HG02798 (cell line): Measurements from ENCODE around the gene FAM89B.

Experiments used
- ATAC-seq: cut with Tn5 transposase; IDR thresholded peaks from one replicate; pipeline ENCODE4 v1.9.1; 2021; ENCODE audit warnings: mild to moderate bottlenecking; ENCODE audit not compliant: unreplicated experiment, poor library complexity

The FAM89B gene

DNA sequence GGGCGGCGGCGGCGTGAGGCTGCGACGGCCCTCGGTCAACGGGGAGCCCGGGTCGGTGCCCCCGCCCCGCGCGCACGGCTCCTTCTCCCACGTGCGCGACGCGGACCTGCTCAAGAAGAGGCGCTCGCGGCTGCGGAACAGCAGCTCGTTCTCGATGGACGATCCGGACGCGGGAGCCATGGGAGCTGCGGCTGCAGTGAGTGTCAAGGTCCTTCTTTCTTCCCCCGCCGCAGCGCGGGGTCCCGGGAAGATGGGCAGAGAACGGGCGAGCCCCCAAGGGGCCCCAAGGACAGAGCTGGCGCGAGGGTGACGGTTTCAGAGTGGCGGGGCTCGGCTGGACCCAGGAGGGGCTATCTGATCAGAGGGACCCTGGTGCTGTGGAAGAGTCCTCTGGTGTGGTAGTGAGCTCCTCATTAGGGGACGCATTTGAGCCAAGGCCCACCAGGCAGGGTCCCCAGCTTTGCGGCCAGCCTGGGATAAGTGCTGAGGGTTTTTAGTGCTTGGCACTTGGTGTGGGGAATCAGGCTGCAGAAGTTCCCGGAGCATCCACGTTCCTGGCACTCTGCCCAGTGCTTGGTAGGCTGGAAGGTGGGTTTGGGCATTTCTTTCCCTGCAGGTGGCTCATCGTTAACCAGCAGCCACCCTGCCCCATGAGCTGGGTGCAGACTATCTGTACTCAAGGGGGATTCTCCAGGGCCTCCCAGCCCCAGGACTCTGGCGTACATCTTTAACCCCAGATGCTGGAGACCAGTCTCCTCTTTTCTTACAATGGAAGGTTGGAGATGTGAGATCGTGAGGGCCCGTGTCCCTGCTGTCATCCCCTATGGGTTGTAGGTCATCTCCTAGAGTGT lies 13.3 kb downstream of the FAM89B start:
- ATAC-seq = no peak

DNA sequence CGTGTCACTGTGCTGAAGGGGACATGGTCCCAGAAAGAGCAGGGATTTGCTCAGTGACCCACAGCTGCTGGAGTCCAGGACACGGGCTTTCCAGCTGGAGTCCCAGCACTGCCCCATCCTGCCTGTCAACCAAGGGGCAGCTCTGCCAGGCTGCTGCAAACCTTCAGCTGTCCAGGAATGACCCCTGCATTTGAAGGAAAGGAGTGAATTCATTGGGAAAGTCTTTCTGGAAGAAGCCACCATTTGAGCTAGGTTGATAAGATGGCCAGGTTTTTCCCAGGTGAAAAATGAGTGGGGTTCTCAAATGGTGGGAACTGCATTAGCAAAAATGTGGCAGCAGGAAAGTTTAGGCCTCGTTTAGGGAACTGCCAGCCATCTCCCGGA lies 13.9 kb downstream of the FAM89B start:
- ATAC-seq = no peak

GRCh38 chr11:65586676-65587075 lies 14.3 kb downstream of the FAM89B start:
- no peak for ATAC-seq

GRCh38 chr11:65588199-65589054 lies 16.1 kb downstream of the FAM89B start:
- peak; percentile 83 for ATAC-seq

- no peak for ATAC-seq
Measured at GRCh38 chr11:65589444-65590239, 17.3 kb downstream of the FAM89B start.

GRCh38 chr11:65590240-65590738 lies 18.0 kb downstream of the FAM89B start:
- ATAC-seq = no peak

- no peak for ATAC-seq
Measured at GRCh38 chr11:65591939-65592857, 19.9 kb downstream of the FAM89B start.

GRCh38 chr11:65592858-65593517 lies 20.6 kb downstream of the FAM89B start:
- no peak for ATAC-seq

GRCh38 chr11:65593518-65594414 lies 21.4 kb downstream of the FAM89B start:
- ATAC-seq = no peak

- ATAC-seq = no peak
Measured at GRCh38 chr11:65595131-65595530, 22.8 kb downstream of the FAM89B start.

GRCh38 chr11:65595543-65596281 lies 23.4 kb downstream of the FAM89B start, which contains the start of gene KCNK7:
Gene KCNK7, minus strand, starts transcription at chr11:65595800. Its CDS starts 28 bp downstream, at chr11:65595772.
- ATAC-seq = no peak

DNA sequence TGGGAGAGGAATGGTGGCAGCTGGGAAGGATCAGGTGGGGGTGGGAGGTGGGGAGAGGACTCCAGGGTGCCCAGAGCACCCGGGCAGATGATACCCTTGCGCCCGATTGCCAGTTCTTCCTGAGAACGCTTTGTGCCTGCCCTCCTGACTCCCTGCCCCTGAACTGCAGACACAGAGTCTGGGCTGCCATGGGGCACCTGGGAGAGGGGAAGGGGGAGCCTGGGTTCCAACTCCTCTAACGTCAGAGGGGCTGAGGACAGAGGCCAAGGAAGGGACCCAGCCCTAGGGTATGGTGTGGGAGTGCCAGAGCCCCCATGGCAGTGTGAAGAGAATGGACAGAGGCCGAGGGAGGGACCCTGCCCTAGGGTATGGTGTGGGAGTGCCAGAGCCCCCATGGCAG lies 24.2 kb downstream of the FAM89B start:
- ATAC-seq = no peak

DNA sequence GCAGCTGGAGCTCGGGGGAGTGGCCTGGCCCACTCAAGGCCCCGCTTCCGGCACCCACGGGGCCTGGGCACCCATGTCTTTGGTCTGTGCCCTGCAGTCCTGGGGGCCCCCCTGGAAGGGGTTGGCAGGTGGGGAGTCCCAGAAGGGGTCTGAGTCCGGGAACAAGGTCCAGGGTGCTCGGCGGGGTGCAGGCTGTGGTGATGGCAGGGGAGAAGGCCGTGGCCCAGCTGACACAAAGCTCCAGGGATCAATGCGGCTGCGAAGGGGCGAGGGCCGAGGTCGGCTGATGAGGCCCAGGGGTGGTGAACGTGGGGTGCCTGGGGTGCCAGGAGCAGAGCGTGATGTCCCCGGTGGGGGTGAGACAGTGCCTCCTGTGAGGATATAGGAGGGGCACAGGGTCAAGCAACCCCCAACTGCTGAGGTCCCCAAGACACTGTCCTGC lies 25.9 kb downstream of the FAM89B start:
- no peak for ATAC-seq

DNA sequence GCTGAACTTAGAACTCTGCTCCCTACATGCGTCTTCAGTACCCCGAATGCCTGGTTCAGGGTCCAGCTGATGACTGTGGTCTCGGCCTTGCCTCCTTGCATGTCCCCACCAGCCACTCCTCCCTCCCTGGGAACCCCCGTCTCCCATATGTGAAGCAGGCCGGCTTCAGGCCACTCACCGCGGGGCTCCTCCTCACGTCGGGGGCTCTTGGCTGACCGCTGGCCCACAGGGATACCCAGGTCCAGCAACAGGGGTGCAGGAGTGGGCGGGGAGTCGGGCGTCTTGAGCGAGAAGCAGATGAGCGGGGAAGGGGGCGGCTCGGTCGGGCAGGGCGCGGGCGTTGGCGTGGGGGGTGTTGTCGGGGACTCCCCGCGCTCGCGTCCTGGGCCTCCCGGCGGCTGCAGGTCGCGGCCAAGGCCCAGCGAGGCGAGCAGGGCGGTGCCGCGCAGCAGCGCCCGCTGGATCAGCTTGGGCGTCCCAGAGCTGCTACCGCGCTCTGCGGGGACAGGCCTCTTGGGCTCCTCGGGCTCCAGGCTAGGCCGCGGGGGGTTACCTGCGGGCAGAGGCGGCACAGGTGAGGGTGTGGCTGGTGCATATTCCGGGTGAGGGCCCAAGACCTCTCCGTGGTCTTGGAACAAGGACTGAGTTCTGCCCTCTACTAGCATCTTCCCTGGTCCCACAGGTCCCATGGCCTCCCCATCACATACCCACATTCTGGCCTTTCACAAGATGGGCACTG lies 27.0 kb downstream of the FAM89B start:
- no peak for ATAC-seq

DNA sequence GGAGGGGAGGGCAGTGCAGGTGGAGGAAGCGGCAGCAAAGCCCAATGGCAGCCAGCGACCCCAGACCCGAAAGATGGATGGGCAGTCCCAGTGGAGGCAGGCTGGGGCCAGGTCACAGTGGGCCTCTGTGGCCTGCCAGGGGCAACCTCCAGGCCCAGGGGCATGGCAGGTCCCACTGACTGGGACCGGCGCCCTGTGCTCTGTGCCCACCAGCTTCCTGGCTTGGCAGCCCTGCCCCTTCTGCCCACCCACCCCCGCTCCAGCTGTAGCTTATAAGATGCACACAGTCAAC lies 27.6 kb downstream of the FAM89B start:
- no peak for ATAC-seq

- ATAC-seq = no peak
Measured at GRCh38 chr11:65604258-65604657, 31.9 kb downstream of the FAM89B start.
